ENCODE measurements around the gene ARL3.
"Not testable (repeated sequence)": the region's sequence is repeated elsewhere in the genome, so short reads cannot be mapped to it uniquely, and the experiment has no call there.

Gene ARL3, protein sequence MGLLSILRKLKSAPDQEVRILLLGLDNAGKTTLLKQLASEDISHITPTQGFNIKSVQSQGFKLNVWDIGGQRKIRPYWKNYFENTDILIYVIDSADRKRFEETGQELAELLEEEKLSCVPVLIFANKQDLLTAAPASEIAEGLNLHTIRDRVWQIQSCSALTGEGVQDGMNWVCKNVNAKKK

DNA sequence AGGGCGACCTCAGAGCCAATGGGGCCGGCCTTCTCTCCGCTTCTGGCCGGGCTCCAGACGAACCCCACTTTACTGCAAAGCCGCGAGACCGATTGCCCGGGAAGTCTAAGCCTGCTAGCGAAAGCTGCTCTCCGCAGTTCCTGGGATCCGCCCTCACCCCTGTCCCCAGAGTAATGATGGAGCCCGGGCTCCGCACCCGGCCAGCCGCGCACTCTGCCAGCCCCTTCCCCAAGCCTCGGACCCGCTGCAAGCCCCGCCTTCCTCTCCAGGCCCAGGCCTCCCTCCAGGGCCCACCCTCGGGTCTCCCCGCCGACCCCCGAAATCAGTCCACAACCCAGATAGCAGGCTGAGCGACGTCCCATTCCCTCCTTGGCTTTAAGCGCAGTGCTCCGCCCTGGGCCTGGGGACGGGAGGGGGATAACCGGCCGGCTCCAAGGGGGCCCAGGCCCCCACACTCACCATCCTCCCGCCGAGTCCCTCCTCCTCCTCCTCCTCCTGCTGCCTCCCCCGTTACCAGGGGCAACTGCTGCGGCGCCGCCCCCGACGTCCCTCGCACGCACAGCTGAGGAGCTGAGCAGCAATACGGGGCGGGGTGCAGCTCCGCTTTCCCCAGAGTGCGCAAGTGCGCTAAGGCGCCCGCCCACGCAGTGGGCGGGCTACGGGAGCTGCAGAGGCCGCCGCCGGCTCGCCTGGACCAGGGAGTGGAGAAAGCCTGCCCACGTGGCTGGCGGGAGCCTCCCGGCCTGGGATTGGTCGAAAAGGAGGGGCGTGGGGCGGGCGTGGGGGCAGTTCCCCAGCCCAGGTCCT lies at the start of gene ARL3:
ARL3 (minus strand) TSS at position 584 of the 807 bp plus-strand sequence; CDS start at position 462, 122 bp downstream.
- peak; percentile 89 for DNase-seq

DNA sequence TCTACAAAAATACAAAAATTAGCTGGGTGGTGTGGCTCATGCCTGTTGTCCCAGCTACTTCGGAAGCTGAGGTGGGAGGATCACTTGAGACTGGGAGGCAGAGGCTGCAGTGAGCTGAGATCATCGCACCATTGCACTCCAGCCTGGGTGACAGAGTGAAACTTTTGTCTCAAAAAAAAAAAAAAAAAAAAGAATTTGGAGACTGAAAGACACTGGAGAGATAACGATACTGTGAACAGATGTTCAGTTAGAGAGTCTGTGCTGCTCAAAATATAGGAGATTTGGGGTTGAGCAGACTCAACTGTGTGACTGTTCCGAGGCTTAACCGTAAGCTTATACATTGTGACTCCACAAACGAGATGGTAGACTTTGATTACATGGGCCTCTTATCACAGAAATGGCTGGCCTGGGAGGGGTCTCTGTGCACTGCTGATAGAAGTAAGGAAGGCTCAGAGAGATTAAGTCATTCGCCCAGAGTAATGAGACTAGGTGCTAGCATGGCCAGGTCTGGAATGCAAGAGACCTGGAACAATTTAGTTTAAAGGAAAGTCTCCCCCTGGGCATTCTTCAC lies 48.9 kb upstream of the ARL3 start:
- DNase-seq = no peak

DNA sequence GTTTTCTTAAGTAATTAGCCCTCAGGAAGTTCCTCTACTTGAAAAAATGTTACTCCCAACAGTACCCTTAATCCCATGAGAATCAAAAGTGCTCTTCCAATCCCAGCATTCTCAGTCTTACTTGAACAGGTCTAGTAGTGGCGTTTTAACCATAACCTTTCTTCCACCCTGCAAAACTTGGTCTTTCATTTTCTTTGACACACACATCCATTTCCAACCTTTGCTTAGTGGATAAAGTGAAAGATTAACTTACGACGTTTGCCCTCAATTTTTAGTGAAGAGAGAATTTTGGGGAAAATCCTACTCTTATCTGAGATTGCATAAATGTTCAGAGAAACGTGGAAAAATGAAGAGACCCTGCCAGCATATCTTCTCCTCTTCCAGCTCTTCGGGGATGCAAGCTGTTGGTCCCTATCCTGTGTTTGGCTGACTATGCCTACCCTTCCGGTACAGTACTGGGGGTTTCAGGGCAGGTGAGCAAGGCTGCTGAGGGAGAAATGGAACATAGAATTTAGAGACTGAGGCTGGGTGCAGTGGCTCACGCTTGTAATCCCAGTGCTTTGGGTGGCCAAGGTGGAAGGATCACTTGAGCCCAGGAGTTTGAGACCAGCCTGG lies 48.3 kb upstream of the ARL3 start:
- DNase-seq = no peak

DNA sequence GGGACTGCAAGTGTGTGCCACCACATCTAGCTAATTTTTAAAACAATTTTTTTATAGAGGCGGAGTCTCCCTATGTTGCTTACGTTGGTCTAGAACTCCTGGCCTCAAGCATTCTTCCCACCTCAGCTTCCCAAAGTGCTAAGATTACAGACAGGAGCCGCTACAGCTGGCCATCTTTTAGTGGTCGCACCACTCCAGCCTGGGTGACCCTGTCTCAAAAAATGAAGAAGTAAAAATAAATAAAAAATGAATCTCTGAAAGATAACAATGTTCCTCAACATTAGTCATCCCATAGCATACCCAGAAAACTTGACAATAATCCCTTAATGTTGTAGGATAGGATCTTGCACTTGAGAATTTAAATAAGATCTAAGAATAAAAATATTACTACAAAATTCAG lies 47.8 kb upstream of the ARL3 start:
- no peak for DNase-seq

DNA sequence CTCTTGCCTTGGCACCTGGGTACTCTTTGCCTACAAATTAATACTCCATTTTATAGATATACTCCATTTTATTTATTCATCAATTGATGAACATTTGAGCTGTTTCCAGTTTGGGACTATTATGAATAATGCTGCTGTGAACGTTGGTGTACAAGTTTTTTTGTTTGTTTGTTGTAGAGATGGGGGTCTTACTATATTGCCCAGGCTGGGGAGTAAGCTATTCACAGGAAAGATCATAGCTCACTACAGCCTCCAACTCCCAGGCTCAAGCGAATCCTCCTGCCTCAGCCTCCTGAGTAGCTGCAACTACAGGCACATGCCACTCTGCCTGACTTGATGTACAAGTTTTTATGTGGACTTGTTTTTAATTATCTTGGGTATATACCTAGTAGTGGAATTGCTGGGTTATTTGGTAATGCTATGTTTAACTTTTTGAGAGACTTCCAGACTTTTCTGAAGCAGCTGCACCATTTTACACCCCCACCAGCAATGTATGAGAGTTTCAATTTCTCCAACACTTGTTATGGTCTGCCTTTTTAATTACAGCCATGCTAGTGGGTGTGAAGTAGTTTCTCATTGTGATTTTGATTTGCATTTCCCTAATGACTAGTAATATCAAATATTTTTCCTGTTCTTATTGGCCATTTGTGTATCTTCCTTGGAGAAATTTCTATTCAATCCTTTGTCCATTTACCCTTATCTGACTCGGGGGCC lies 45.5 kb upstream of the ARL3 start:
- no peak for DNase-seq

DNA sequence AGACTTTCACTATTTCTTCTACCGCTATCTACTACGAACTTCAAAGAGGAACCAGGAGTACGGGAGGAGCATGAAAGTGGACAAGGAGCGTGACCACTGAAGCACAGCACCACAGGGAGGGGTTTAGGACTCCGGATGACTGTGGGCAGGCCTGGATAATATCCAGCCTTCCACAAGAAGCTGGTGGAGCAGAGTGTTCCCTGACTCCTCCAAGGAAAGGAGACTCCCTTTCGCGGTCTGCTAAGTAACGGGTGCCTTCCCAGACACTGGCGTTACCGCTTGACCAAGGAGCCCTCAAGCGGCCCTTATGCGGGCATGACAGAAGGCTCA lies 44.7 kb upstream of the ARL3 start:
- DNase-seq = not testable (repeated sequence)

DNA sequence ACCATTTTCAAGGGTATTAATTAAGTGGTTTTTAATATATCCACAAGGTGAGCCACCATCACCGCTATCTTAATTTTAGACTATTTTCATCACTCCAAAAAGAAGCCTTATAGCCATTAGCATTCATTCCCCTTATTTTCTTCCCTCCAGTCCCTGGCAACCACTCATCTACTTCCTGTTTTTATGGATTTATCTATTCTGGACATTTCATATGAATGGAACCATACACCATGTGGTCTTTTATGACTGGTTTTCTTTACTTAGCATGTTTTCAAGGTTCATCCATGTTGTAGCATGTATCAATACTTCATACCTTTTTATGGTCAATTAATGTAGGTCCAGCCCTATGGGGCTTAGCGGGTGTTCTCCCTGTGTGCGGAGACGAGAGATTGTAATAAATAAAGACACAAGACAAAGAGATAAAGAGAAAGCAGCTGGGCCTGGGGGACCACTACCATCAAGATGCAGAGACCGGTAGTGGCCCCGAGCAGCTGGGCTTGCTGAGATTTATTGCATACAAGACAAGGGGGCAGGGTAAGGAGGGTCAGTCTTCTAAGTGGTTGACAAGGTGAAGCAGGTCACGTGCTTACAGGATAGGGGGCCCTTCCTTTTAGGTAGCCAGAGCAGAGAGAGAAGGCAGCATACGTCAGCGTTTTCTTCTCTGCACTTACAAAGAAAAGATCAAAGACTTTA lies 44.2 kb upstream of the ARL3 start:
- no peak for DNase-seq

DNA sequence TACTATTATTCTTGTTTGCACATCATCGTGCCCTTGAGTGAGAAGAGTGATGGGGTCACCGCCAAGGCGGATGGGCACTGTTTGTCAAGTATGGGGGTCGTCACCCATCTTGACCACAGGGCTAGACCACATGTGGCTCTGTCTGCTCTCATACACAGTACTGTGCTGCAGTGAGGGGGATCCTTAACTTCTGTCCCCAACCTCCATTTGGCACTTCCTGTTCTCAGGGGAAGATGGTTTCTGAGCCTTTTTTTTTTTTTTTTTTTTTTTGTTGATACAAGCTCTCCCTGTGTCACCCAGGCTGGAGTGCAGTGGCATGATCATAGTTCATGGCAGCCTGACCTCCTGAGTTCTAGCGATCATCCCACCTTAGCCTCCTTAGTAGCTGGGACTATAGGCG lies 43.1 kb upstream of the ARL3 start:
- no peak for DNase-seq

DNA sequence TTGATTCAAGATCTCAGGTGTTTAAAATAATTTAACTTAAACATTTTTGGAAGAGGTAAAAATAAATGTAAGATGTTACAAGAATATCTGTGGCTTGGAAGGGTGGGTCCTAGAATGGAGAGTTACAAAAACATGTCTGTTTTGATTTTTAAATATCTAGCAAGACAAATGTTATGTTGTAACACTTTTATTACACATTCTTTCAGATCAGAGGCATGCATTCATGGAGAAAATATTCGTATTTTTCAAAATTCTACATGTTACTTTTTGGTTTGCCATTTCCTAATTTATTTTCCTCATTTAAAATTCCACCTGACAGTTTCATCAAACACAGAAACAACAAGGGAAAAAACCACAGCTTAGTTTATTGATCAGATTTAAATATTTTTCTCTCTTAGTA lies 39.5 kb upstream of the ARL3 start:
- no peak for DNase-seq

DNA sequence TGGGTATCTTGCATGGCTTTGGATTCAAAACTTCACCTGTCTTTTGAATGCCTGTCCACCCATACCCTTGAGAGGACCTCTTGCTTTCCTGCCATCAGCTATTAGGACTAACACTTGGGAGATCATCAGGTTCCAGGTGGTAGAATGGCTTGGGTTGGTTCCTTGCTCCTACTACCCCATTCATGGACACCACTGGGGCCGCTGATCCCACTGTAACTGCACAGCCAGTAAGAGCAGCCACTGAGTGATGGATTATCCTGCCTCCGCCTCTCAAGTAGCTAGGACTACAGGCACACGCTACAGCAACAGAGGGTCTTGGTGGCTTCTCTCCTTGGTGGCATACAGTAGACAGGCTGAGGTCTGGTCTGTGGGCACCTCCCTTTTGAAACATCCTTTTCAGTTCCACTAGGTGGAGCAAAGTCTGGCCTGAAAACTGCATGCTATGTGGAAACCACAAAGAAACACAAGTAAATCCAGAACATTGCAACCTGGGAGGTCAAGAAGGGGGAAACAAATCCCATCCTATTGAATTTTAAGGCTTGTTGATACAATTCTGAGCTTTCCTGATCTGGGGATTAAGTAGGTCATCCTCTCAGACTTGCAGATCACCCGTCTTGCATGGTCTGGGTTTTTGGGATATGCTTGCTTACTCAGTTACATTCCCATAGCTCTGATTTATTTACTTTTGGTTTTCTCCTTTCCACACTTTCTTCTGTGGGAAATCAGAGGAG lies 38.9 kb upstream of the ARL3 start:
- no peak for DNase-seq

DNA sequence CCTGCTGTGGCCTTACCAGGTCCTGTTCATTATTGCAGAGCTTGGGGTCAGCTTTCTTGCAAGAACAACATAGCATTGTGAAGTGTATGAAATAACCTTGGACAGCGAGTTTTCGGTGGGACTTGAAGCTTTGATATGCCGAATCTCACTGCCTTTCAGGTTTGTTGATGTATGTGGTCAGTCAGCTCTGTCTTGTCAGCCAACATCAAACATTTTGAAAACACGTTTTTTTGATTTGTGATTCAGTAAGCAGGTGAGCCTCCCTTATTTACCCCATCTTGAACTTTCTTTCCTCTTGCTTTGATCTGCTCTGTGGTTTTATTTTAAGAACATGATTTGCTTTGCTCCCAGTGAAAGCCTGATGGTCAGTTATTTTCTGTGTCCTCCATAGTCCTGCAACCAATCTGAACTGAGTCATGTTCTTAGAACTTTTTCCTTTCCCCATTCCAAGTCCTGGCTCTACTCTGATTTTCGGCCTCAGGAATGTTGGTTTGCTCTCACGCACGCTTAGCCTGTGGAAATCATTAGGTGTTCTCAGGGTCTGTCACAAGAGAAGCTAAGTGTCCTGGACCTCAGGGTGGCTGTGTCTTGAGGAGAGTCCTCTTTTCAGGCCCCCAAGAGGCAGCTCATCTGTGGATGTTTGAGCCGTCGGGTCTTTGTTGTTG lies 38.2 kb upstream of the ARL3 start:
- no peak for DNase-seq

DNA sequence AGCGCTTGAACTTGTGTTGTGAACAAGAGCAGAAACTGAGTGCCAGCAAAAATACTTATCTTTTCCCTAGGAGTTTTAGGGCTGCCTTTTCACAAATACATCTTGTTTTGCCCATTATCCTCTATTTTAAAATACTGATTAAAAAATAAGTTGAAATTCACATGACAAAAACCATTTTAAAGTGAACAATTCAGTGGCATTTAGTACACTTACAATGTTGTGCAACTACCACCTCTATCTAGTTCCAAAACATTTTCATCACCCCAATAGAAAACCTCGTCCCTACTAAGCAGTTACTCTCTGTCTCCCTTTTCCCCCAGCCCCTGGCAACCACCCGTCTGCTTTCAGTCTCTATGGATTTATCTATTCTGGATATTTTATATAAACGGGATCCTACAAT lies 31.0 kb upstream of the ARL3 start:
- DNase-seq = no peak

DNA sequence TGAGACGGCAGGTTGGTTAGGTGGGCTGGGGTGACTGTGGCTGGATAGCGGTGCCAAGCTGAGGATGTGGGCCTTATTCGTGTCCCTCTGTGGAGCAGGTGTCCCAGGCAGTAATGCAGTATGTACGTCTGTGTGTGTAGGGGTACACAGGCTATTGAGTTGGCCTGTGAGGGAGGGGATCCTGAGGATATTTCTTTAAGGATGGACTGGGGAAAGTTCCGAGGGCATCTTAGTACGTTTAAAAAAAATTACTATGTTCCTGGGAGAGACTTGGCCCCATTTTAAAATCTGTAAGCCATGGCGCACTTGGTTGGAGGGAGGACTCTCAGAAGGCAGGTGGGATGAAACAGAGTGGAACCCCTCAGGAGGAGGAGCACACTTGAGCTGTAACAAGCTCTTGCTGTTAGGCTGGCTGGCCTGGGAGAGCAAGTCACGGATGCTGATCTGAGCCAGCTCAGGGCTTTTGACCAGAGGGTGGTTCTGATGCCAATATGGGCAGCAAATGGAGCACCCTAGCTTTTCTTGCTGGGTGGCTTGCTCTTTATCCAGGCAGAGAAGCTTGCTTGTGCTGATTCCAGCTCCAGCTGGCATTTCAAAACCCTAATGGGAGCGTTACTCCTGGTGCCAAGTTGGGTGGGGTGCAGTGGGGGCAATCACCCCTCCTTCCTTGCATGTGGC lies 30.3 kb upstream of the ARL3 start:
- no peak for DNase-seq

DNA sequence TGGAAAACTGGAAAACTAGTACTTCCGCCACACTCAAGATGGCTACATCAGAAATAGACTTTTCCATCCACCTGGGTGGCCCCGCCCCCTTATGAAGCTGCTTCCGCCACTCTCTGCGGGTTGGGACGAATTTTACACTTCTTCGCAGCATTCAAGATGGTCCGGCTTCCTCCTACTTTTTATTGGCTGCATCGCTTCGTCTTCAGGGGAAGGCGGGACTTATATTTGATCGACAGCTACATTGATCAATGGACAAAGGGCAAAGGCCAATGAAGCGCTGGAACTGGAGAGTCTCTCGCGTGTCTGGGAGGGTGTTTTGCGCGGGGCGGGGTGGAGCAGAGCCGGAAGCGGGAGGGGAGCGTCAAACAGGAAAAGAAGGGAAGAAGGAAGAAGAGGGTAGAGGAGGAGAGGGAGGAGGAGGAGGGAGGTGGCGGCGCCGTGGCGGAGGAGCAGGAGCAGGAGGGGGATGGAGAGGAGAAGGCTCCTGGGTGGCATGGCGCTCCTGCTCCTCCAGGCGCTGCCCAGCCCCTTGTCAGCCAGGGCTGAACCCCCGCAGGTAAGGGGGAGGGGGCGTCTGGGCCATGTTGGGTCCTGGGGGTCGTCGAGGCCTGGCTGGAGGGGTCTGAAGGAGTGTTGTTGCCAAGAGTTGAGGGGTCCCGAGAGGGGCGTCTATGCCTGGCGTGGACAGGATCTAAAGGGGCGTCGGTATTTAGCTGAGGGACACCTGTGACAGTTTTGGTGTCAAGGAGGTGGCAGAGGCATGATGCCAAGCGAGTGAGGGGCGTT lies 29.6 kb upstream of the ARL3 start, which contains the start of gene WBP1L:
WBP1L (plus strand) TSS at position 361 of the 786 bp plus-strand sequence; CDS start at position 467, 106 bp downstream.
- DNase-seq = peak; percentile 91

DNA sequence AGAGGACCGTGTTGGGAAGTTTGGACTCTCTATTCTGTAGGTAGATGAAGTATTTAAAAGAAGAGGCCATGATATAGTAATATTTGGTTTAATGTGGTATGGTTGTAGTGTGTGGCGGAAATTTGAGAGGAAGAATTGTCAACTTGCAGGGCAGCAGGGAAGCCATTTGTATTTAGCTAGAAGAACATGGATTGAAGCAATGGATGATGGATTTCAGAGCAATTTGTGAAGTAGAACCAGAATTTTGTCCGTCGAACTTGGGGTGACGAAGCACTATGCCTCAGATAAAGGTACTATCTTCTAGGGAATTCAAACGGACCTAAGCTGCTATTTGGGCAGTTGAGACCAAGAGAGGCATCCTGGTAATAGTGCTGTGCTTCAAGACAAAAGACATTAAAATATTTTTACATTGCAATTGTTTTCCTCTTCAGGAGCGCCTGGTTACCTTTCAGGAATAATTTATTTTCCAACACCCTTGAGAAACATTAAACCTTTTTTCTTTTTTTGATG lies 28.9 kb upstream of the ARL3 start:
- no peak for DNase-seq

DNA sequence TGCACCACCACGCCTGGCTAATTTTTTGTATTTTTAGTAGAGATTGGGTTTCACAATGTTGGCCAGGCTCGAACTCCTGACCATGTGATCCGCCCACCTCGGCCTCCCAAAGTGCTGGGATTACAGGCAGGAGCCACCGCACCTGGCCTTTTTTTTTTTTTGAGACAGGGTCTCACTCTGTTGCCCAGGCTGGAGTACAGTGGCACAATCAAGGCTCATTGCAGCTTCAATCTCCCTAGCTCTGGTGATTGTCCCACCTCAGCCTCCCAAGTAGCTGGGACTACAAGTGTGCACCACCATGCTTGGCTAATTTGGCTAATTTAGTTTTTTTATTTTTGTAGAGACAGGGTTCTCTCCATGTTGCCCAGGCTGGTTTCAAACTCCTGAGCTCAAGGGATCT lies 28.1 kb upstream of the ARL3 start:
- not testable (repeated sequence) for DNase-seq

DNA sequence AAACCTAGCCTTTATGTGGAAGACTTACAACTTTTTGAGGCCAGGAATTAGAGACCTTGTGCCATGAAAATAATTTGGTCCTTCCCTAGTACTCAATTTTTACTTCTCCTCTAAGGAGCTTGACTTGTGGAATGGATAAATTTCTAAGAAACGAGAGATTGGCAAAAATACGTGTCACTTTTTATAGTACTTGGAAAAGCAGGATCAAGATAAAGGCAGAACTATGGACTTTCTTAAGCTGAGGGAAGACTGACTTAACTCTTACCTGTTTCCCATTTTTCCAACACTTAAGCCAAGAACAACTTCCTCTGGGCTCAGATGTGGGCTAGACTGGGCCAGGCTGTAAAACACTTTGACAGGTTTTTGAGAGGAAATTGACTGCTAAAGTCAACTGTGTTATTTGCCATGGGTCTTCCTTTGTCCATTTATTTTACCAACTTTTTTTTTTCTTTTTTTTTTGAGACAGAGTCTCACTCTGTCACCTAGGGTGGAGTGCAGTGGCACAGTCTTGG lies 27.6 kb upstream of the ARL3 start:
- no peak for DNase-seq

DNA sequence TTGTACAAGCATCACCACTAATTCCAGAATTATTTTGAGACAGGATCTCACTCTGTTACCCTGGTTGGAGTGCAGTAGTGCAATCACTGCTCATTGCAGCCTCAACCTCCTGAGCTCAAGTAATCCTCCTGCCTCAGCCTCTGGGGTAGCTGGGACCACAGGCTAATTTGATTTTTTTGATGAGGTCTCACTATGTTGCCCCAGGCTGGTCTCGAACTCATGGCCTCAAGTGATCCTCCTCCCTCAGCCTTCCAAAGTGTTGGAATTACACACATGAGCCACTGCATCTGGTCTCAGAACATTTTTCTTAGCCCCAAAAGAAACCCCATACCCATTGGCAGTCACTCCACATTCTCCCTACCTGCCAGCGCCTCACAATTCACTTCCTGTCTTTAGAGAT lies 26.0 kb upstream of the ARL3 start:
- DNase-seq = no peak

DNA sequence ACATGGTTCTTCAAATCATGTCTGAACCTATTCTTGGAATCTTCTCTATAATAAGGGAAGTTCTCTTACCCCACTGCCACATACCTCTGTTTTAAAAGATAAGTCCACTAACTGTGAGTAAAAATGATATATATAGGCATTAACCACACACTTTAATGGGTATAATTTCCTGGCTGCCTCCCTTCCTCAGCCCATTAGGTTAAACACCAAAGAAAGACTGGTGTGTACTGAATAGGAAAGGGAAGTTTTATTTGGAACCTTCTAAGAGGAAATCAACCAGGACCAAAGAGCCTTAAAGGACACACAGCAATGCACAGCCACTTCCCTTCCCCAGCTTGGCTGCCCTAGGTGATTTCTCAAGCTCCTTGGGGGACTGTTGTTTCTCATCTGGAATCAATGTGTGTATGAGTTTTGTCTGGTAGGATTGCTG lies 24.5 kb upstream of the ARL3 start:
- no peak for DNase-seq
